ENCODE measurements around the gene NMT2.

The NMT2 gene

GRCh38 chr10:15091418-15091817, 77.1 kb downstream of the NMT2 start:
- Histone ChIP-seq H3K36me3 (ENCODE audit: control insufficient read depth, insufficient read depth, low read length) (no peaks in the 10 kb centered on the region), H3K9me3 (ENCODE audit: control insufficient read depth, low read length) (no peaks in the 10 kb centered on the region), H3K27ac (ENCODE audit: low read depth, low read length, severe bottlenecking) (no peak overlapping the region), H3K4me3 (ENCODE audit: extremely low read depth, insufficient read depth, low read length, poor library complexity, severe bottlenecking) (no peak overlapping the region), H3K4me1 (ENCODE audit: control insufficient read depth, insufficient read depth, low read length, poor library complexity, severe bottlenecking) (peaks cover 4% of the 10 kb centered on the region)
- WGBS, 2 experiments (ENCODE audit: insufficient coverage in 2 of 2), result 86 to 91% methylated on average over 4 to 5 of the region's 5 CpGs

GRCh38 chr10:15088428-15089261, 79.8 kb downstream of the NMT2 start, which contains the start of gene ACBD7:
Gene ACBD7 (minus strand): TSS chr10:15088776. CDS start chr10:15088728, 48 bp downstream.
- H3K36me3 ChIP-seq (ENCODE audit: control insufficient read depth, insufficient read depth, low read length), result no peaks in the 10 kb centered on the region
- WGBS, 2 experiments (ENCODE audit: insufficient coverage in 2 of 2), result 0% methylated on average over 31 to 50 of the region's 63 CpGs
- H3K27ac ChIP-seq (ENCODE audit: low read depth, low read length, severe bottlenecking), result no peak within 1 kb of the TSS
- H3K4me1 ChIP-seq (ENCODE audit: control insufficient read depth, insufficient read depth, low read length, poor library complexity, severe bottlenecking), result no peaks in the 10 kb centered on the region
- H3K4me3 ChIP-seq (ENCODE audit: extremely low read depth, insufficient read depth, low read length, poor library complexity, severe bottlenecking), result peak within 1 kb of the TSS; percentile 52
- no peaks in the 10 kb centered on the region for H3K9me3 ChIP-seq (ENCODE audit: control insufficient read depth, low read length)

GRCh38 chr10:15084502-15084922, 84.0 kb downstream of the NMT2 start:
- Histone ChIP-seq H3K36me3 (ENCODE audit: control insufficient read depth, insufficient read depth, low read length) (no peaks in the 10 kb centered on the region), H3K4me3 (ENCODE audit: extremely low read depth, insufficient read depth, low read length, poor library complexity, severe bottlenecking) (no peak overlapping the region), H3K9me3 (ENCODE audit: control insufficient read depth, low read length) (no peaks in the 10 kb centered on the region), H3K27ac (ENCODE audit: low read depth, low read length, severe bottlenecking) (no peak overlapping the region), H3K4me1 (ENCODE audit: control insufficient read depth, insufficient read depth, low read length, poor library complexity, severe bottlenecking) (no peaks in the 10 kb centered on the region)
- 68 to 69% methylated on average over 5 to 6 of the region's 7 CpGs for WGBS, 2 experiments (ENCODE audit: insufficient coverage in 2 of 2)

- Histone ChIP-seq H3K9me3 (ENCODE audit: control insufficient read depth, low read length) (no peaks in the 10 kb centered on the region), H3K4me3 (ENCODE audit: extremely low read depth, insufficient read depth, low read length, poor library complexity, severe bottlenecking) (no peak overlapping the region), H3K4me1 (ENCODE audit: control insufficient read depth, insufficient read depth, low read length, poor library complexity, severe bottlenecking) (no peaks in the 10 kb centered on the region), H3K27ac (ENCODE audit: low read depth, low read length, severe bottlenecking) (no peak overlapping the region), H3K36me3 (ENCODE audit: control insufficient read depth, insufficient read depth, low read length) (no peaks in the 10 kb centered on the region)
- 92 to 98% methylated on average over 15 to 17 of the region's 18 CpGs for whole genome bisulfite sequencing, 2 experiments (ENCODE audit: insufficient coverage in 2 of 2)
These were observed 84.6 kb downstream of the NMT2 start for GRCh38 chr10:15083674-15084501.

GRCh38 chr10:15075421-15075820, 93.1 kb downstream of the NMT2 start:
- no peak overlapping the region for H3K27ac ChIP-seq (ENCODE audit: low read depth, low read length, severe bottlenecking)
- no peaks in the 10 kb centered on the region for H3K36me3 ChIP-seq (ENCODE audit: control insufficient read depth, insufficient read depth, low read length)
- no peak overlapping the region for H3K4me3 ChIP-seq (ENCODE audit: extremely low read depth, insufficient read depth, low read length, poor library complexity, severe bottlenecking)
- peaks cover 10% of the 10 kb centered on the region for H3K9me3 ChIP-seq (ENCODE audit: control insufficient read depth, low read length)
- WGBS, 2 experiments (ENCODE audit: insufficient coverage in 2 of 2), result 96 to 100% methylated on average over 3 of the region's 3 CpGs
- H3K4me1 ChIP-seq (ENCODE audit: control insufficient read depth, insufficient read depth, low read length, poor library complexity, severe bottlenecking), result no peaks in the 10 kb centered on the region

- H3K9me3 ChIP-seq (ENCODE audit: control insufficient read depth, low read length), result peaks cover 15% of the 10 kb centered on the region
- H3K4me1 ChIP-seq (ENCODE audit: control insufficient read depth, insufficient read depth, low read length, poor library complexity, severe bottlenecking), result no peaks in the 10 kb centered on the region
- 93 to 98% methylated on average over 5 of the region's 5 CpGs for WGBS, 2 experiments (ENCODE audit: insufficient coverage in 2 of 2)
- H3K36me3 ChIP-seq (ENCODE audit: control insufficient read depth, insufficient read depth, low read length), result no peaks in the 10 kb centered on the region
- no peak overlapping the region for H3K4me3 ChIP-seq (ENCODE audit: extremely low read depth, insufficient read depth, low read length, poor library complexity, severe bottlenecking)
- no peak overlapping the region for H3K27ac ChIP-seq (ENCODE audit: low read depth, low read length, severe bottlenecking)
These were observed 96.1 kb downstream of the NMT2 start for GRCh38 chr10:15072358-15072757.

- H3K4me3 ChIP-seq (ENCODE audit: extremely low read depth, insufficient read depth, low read length, poor library complexity, severe bottlenecking), result no peak overlapping the region
- H3K27ac ChIP-seq (ENCODE audit: low read depth, low read length, severe bottlenecking), result no peak overlapping the region
- H3K4me1 ChIP-seq (ENCODE audit: control insufficient read depth, insufficient read depth, low read length, poor library complexity, severe bottlenecking), result no peaks in the 10 kb centered on the region
- peaks cover 15% of the 10 kb centered on the region for H3K9me3 ChIP-seq (ENCODE audit: control insufficient read depth, low read length)
- H3K36me3 ChIP-seq (ENCODE audit: control insufficient read depth, insufficient read depth, low read length), result no peaks in the 10 kb centered on the region
- 69 to 80% methylated on average over 3 of the region's 4 CpGs for WGBS, 2 experiments (ENCODE audit: insufficient coverage in 2 of 2)
These were observed 99.3 kb downstream of the NMT2 start for GRCh38 chr10:15069230-15069629.

GRCh38 chr10:15068802-15069201, 99.7 kb downstream of the NMT2 start:
- Histone ChIP-seq H3K4me3 (ENCODE audit: extremely low read depth, insufficient read depth, low read length, poor library complexity, severe bottlenecking) (no peak overlapping the region), H3K4me1 (ENCODE audit: control insufficient read depth, insufficient read depth, low read length, poor library complexity, severe bottlenecking) (no peaks in the 10 kb centered on the region), H3K27ac (ENCODE audit: low read depth, low read length, severe bottlenecking) (no peak overlapping the region), H3K9me3 (ENCODE audit: control insufficient read depth, low read length) (peaks cover 15% of the 10 kb centered on the region), H3K36me3 (ENCODE audit: control insufficient read depth, insufficient read depth, low read length) (no peaks in the 10 kb centered on the region)
- 87 to 94% methylated on average over 2 to 3 of the region's 3 CpGs for WGBS, 2 experiments (ENCODE audit: insufficient coverage in 2 of 2)

- Histone ChIP-seq H3K27ac (ENCODE audit: low read depth, low read length, severe bottlenecking) (no peak overlapping the region), H3K36me3 (ENCODE audit: control insufficient read depth, insufficient read depth, low read length) (no peaks in the 10 kb centered on the region), H3K9me3 (ENCODE audit: control insufficient read depth, low read length) (peaks cover 7% of the 10 kb centered on the region), H3K4me1 (ENCODE audit: control insufficient read depth, insufficient read depth, low read length, poor library complexity, severe bottlenecking) (no peaks in the 10 kb centered on the region), H3K4me3 (ENCODE audit: extremely low read depth, insufficient read depth, low read length, poor library complexity, severe bottlenecking) (no peak overlapping the region)
- 87 to 90% methylated on average over 2 to 4 of the region's 5 CpGs for WGBS, 2 experiments (ENCODE audit: insufficient coverage in 2 of 2)
These were observed 101.3 kb downstream of the NMT2 start for GRCh38 chr10:15067154-15067553.

- Histone ChIP-seq H3K4me3 (ENCODE audit: extremely low read depth, insufficient read depth, low read length, poor library complexity, severe bottlenecking) (no peak overlapping the region), H3K9me3 (ENCODE audit: control insufficient read depth, low read length) (peaks cover 3% of the 10 kb centered on the region), H3K36me3 (ENCODE audit: control insufficient read depth, insufficient read depth, low read length) (no peaks in the 10 kb centered on the region), H3K4me1 (ENCODE audit: control insufficient read depth, insufficient read depth, low read length, poor library complexity, severe bottlenecking) (no peaks in the 10 kb centered on the region), H3K27ac (ENCODE audit: low read depth, low read length, severe bottlenecking) (no peak overlapping the region)
- 89 to 93% methylated on average over 1 to 2 of the region's 2 CpGs for WGBS, 2 experiments (ENCODE audit: insufficient coverage in 2 of 2)
These were observed 107.9 kb downstream of the NMT2 start for GRCh38 chr10:15060638-15061037.
